Suprapubic skin (tissue), 4 donors: Measurements from ENCODE around the gene NCAPH2. TPM values are rescaled to one million over a fixed set of nuclear protein-coding genes. Genes with fewer than 3 reads are reported as not detected.
"Not testable (repeated sequence)": the region's sequence is repeated elsewhere in the genome, so short reads cannot be mapped to it uniquely, and the experiment has no call there.

Source experiments
- DNase-seq, 2 donors: peaks; one replicate each; pipeline ENCODE4 v3.0.0-alpha.2; 2019; ENCODE audit warnings: low spot score in 2 of 2
- H3K27ac ChIP-seq: fragments of 200-600 bp; sonication (generic); one replicate; pipeline ENCODE4 v1.5.1; 2019
- H3K27me3 ChIP-seq: fragments of 200-600 bp; sonication (generic); one replicate; pipeline ENCODE4 v1.5.1; 2019
- H3K36me3 ChIP-seq: fragments of 200-600 bp; sonication (generic); one replicate; pipeline ENCODE4 v1.5.1; 2019
- H3K4me1 ChIP-seq: fragments of 200-600 bp; sonication (generic); one replicate; pipeline ENCODE4 v1.5.1; 2019
- H3K4me3 ChIP-seq: fragments of 200-600 bp; sonication (generic); one replicate; pipeline ENCODE4 v1.5.1; 2019; ENCODE audit warnings: mild to moderate bottlenecking
- H3K9me3 ChIP-seq: fragments of 200-600 bp; sonication (generic); one replicate; pipeline ENCODE4 v1.5.1; 2019
- CTCF ChIP-seq, 2 donors: fragments of 200-600 bp in 1 of 2; fragments of 450-650 bp in 1 of 2; sonication (generic) in 1 of 2; IDR thresholded peaks; one replicate each; pipeline ENCODE4 v1.5.1; 2016 to 2019; ENCODE audit warnings: antibody characterized with exemption in 2 of 2, mild to moderate bottlenecking in 1 of 2, moderate library complexity in 1 of 2
- EP300 ChIP-seq: sonication (generic); formaldehyde crosslinking; IDR thresholded peaks from one replicate; pipeline ENCODE4 v1.6.1; 2017; ENCODE audit warnings: antibody characterized with exemption
- POLR2A ChIP-seq, 2 donors: fragments of 450-650 bp; IDR thresholded peaks; one replicate each; pipeline ENCODE4 v1.6.1; 2017; ENCODE audit warnings: antibody characterized with exemption in 2 of 2, mild to moderate bottlenecking in 2 of 2, moderate library complexity in 2 of 2
- POLR2AphosphoS5 ChIP-seq, 3 donors: sonication (generic); formaldehyde crosslinking; IDR thresholded peaks; one replicate each; pipeline ENCODE4 v1.6.1; 2017; ENCODE audit warnings: antibody characterized with exemption in 3 of 3
- WGBS: methylation state at CpG from one replicate; pipeline ENCODE4 v1.1.5; 2018; 5-methylcytosine and 5-hydroxymethylcytosine counted together
- total RNA-seq, 4 donors: library from RNA; depleted of rRNA; stranded (reverse); fragments of >200 nt; gene quantifications; one replicate each; pipeline ENCODE4 v1.1.0, GENCODE V29; 2016

NCAPH2 gene
- total RNA-seq, 4 donors from 2014 or later = 39.6 to 51.9 (median 50.0) TPM

GRCh38 chr22:50530877-50531545, 23.0 kb downstream of the NCAPH2 start:
- peak; percentile 94 for DNase-seq
- H3K9me3 ChIP-seq = no peaks in the 10 kb centered on the region
- peak overlapping the region; percentile 81 for H3K4me3 ChIP-seq
- H3K4me1 ChIP-seq = peaks cover 70% of the 10 kb centered on the region
- WGBS = 5% methylated on average over 31 of the region's 53 CpGs
- no peaks in the 10 kb centered on the region for H3K27me3 ChIP-seq
- peak overlapping the region; percentile 93 for H3K27ac ChIP-seq
- peak; percentile 40 to 75 (median 56) for TF ChIP-seq POLR2AphosphoS5 (IDR thresholded peaks at IDR 0.05)
- TF ChIP-seq POLR2A (IDR thresholded peaks at IDR 0.05) = peak in 1 of 2 donors; percentile 85
- no peak for TF ChIP-seq EP300
- no peaks in the 10 kb centered on the region for H3K36me3 ChIP-seq

- DNase-seq = peak in 1 of 2 donors; percentile 87
- 0% methylated on average over 1 of the region's 44 CpGs for WGBS
- no peaks in the 10 kb centered on the region for H3K36me3 ChIP-seq
- H3K4me1 ChIP-seq = peaks cover 64% of the 10 kb centered on the region
- H3K27ac ChIP-seq = peak overlapping the region; percentile 93
- H3K4me3 ChIP-seq = peak overlapping the region; percentile 81
- H3K27me3 ChIP-seq = no peaks in the 10 kb centered on the region
- H3K9me3 ChIP-seq = no peaks in the 10 kb centered on the region
- TF ChIP-seq CTCF (IDR thresholded peaks at IDR 0.05) (no peak), POLR2A (IDR thresholded peaks at IDR 0.05) (no peak), POLR2AphosphoS5 (IDR thresholded peaks at IDR 0.05) (no peak), EP300 (no peak)
These were observed 23.5 kb downstream of the NCAPH2 start for GRCh38 chr22:50531546-50531961.

- TF ChIP-seq POLR2AphosphoS5 (IDR thresholded peaks at IDR 0.05) (no peak), EP300 (no peak), POLR2A (IDR thresholded peaks at IDR 0.05) (peak in 1 of 2 donors; percentile 17), CTCF (IDR thresholded peaks at IDR 0.05) (no peak)
- Histone ChIP-seq H3K27me3 (no peaks in the 10 kb centered on the region), H3K4me3 (peak overlapping the region; percentile 81), H3K27ac (peak overlapping the region; percentile 93), H3K9me3 (no peaks in the 10 kb centered on the region), H3K4me1 (peaks cover 59% of the 10 kb centered on the region), H3K36me3 (no peaks in the 10 kb centered on the region)
- WGBS = 6% methylated on average over 26 of the region's 56 CpGs
- DNase-seq = peak; percentile 92 to 94
These were observed 24.1 kb downstream of the NCAPH2 start for GRCh38 chr22:50531962-50532674.

GRCh38 chr22:50532824-50533796, 25.1 kb downstream of the NCAPH2 start:
- H3K36me3 ChIP-seq = no peaks in the 10 kb centered on the region
- no peak for DNase-seq
- no peaks in the 10 kb centered on the region for H3K27me3 ChIP-seq
- H3K4me3 ChIP-seq = peak overlapping the region; percentile 81
- H3K4me1 ChIP-seq = peaks cover 60% of the 10 kb centered on the region
- H3K27ac ChIP-seq = peak overlapping the region; percentile 93
- no peaks in the 10 kb centered on the region for H3K9me3 ChIP-seq
- TF ChIP-seq POLR2AphosphoS5 (IDR thresholded peaks at IDR 0.05) = no peak
- no peak for TF ChIP-seq CTCF (IDR thresholded peaks at IDR 0.05)
- TF ChIP-seq POLR2A (IDR thresholded peaks at IDR 0.05) = no peak
- WGBS = 73% methylated on average over 19 of the region's 19 CpGs

- 59% methylated on average over 21 of the region's 21 CpGs for WGBS
- not testable (repeated sequence) for H3K36me3 ChIP-seq, H3K9me3 ChIP-seq, DNase-seq, H3K27me3 ChIP-seq, H3K4me3 ChIP-seq
- H3K4me1 ChIP-seq = peaks cover 68% of the 10 kb centered on the region
- peak overlapping the region; percentile 93 for H3K27ac ChIP-seq
These were observed 26.1 kb downstream of the NCAPH2 start for GRCh38 chr22:50533856-50534711.
